ENCODE measurements around the gene AKR1B1. TPM values are rescaled to one million over a fixed set of nuclear protein-coding genes. Genes with fewer than 3 reads are reported as not detected.

The AKR1B1 gene
- total and polyA plus RNA-seq, 9 of the 15 experiments (the other 6 are each of a cell fraction or from before 2014, with no cell fraction given), result 2.0 to 10.6 (median 6.2) TPM

DNA sequence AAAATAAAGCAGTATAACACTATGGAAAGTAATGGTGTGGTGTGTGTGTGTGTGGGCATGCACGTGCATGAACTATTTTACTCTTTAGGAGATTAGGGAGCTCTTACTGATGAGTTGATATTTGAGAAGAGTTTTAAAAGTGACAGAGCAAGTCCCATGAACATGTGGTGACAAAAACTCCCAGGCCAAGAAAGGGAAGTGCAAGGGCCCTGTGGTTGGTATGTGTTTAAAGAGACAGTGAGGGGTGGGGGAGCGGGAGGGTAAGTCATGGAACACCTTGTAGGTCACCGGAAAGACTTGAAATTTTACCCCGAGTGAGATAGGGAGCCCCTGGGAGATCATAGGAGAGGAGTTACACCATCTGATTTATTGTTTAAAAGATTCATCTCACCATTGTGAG is 63.3 kb downstream of the AKR1B1 start:
- BruUV-seq (replicated peaks), result no TSS peak
- TF ChIP-seq RBM25 (IDR thresholded peaks at IDR 0.05; ENCODE audit: low read depth, low read length, severe bottlenecking) (peak; percentile 55), SPI1 (IDR thresholded peaks at IDR 0.05; ENCODE audit: borderline replicate concordance, low read depth, low read length) (0 out of 2 replicates have a peak, but pooled peaks have one; percentile 39), RBM39 (optimal IDR thresholded peaks at IDR 0.05; ENCODE audit: low read depth, low read length) (no peak), GTF2A2 (tag; IDR thresholded peaks at IDR 0.05) (no peak)
- no peak overlapping the region for H3K4me2 ChIP-seq (ENCODE audit: insufficient read depth, low read length)
- no peak overlapping the region for H3K27ac ChIP-seq (ENCODE audit: extremely low read depth, low read depth, low read length)
- no peak overlapping the region for H3K9ac ChIP-seq (ENCODE audit: insufficient read depth in 1 of 2, low read depth in 2 of 2, low read length in 2 of 2)
- H3K79me2 ChIP-seq (ENCODE audit: control insufficient read depth, insufficient read depth, low read length), result no peaks in the 10 kb centered on the region
- H3K9me3 ChIP-seq (replicated peaks; ENCODE audit: control insufficient read depth, insufficient read depth, low read depth, low read length), result no peaks in the 10 kb centered on the region
- no peak overlapping the region for H3K4me3 ChIP-seq
- no peaks in the 10 kb centered on the region for H3K4me1 ChIP-seq (replicated peaks in 1 of 2; ENCODE audit: control insufficient read depth in 2 of 2, insufficient read depth in 2 of 2, low read length in 2 of 2)
- peaks cover 7 to 30% of the 10 kb centered on the region in 2 experiments; a peak in 4 of 5 replicates for H3K27me3 ChIP-seq (ENCODE audit: control insufficient read depth in 2 of 2, insufficient read depth in 2 of 2, low read length in 2 of 2)
- ATAC-seq, result no peak
- ChIA-PET POLR2A (interaction anchor here (0.6 to 0.7 kb wide), 2 partner anchors 10 to 512 kb away, joined by 3 read pairs; no protein-coding TSS in a partner anchor), CTCF (ENCODE audit: low intra/inter-chr PET ratio) (no interaction called here)
- FAIRE-seq, result no peak
- no peak overlapping the region for H2AFZ ChIP-seq (ENCODE audit: low read depth, low read length)
- in situ Hi-C loops (cut with MboI), result no loop called here
- H4K20me1 ChIP-seq (replicated peaks; ENCODE audit: control insufficient read depth, insufficient read depth, low read length), result no peaks in the 10 kb centered on the region
- no peaks in the 10 kb centered on the region for H3K36me3 ChIP-seq (ENCODE audit: control insufficient read depth, insufficient read depth, low read length)
- intact Hi-C loops (cut with micrococcal nuclease), result no loop called here
- 0% methylated on average over 4 of the region's 4 CpGs for WGBS (ENCODE audit: insufficient coverage, low coverage, missing lambda C conversion rate)
- DNase-seq (ENCODE audit: extremely low read depth in 1 of 4, low spot score in 3 of 4), result no peak
- H3K9me1 ChIP-seq (ENCODE audit: control insufficient read depth, insufficient read depth, low read length), result no peaks in the 10 kb centered on the region

DNA sequence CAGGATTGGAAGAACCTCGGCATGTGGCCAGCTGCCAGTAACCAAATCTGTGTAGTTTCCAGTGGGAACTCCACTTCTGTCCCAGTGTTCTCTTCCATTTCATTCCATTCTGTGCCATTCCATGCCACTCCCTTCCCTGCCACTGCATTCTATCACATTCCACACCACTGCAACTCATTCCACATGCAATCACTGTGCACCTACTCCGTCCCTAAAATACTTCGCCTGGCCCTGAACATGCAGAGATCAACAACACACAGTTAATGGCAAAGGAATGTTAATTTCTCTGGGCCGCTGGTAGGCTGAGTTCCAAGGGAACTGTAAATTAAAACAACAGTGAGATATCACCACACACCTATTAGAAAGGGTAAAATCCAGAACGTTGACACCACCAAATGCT is 64.8 kb downstream of the AKR1B1 start:
- H3K4me2 ChIP-seq (ENCODE audit: insufficient read depth, low read length), result no peak overlapping the region
- H3K9me1 ChIP-seq (ENCODE audit: control insufficient read depth, insufficient read depth, low read length), result no peaks in the 10 kb centered on the region
- no peak overlapping the region for H3K4me3 ChIP-seq
- 0% methylated on average over 5 of the region's 5 CpGs for whole genome bisulfite sequencing (ENCODE audit: insufficient coverage, low coverage, missing lambda C conversion rate)
- in situ Hi-C loops (cut with MboI), result no loop called here
- H2AFZ ChIP-seq (ENCODE audit: low read depth, low read length), result no peak overlapping the region
- BruUV-seq (replicated peaks), result no TSS peak
- DNase-seq (ENCODE audit: extremely low read depth in 1 of 4, low spot score in 3 of 4) (no peak), ATAC-seq (no peak), FAIRE-seq (no peak)
- no peak overlapping the region for H3K9ac ChIP-seq (ENCODE audit: insufficient read depth in 1 of 2, low read depth in 2 of 2, low read length in 2 of 2)
- H3K36me3 ChIP-seq (ENCODE audit: control insufficient read depth, insufficient read depth, low read length), result no peaks in the 10 kb centered on the region
- H4K20me1 ChIP-seq (replicated peaks; ENCODE audit: control insufficient read depth, insufficient read depth, low read length), result no peaks in the 10 kb centered on the region
- H3K27ac ChIP-seq (ENCODE audit: extremely low read depth, low read depth, low read length), result no peak overlapping the region
- peaks cover 7 to 25% of the 10 kb centered on the region in 2 experiments; a peak in 4 of 5 replicates for H3K27me3 ChIP-seq (ENCODE audit: control insufficient read depth in 2 of 2, insufficient read depth in 2 of 2, low read length in 2 of 2)
- intact Hi-C loops (cut with micrococcal nuclease), result no loop called here
- no peaks in the 10 kb centered on the region for H3K4me1 ChIP-seq (replicated peaks in 1 of 2; ENCODE audit: control insufficient read depth in 2 of 2, insufficient read depth in 2 of 2, low read length in 2 of 2)
- ChIA-PET CTCF (ENCODE audit: low intra/inter-chr PET ratio) (no interaction called here), POLR2A (no interaction called here)
- no peaks in the 10 kb centered on the region for H3K9me3 ChIP-seq (replicated peaks; ENCODE audit: control insufficient read depth, insufficient read depth, low read depth, low read length)
- no peak for TF ChIP-seq ZNF232 (CRISPR knock-in tag; IDR thresholded peaks at IDR 0.05)
- no peak for TF ChIP-seq NFIC (IDR thresholded peaks at IDR 0.05)
- TF ChIP-seq CREBBP (IDR thresholded peaks at IDR 0.05; ENCODE audit: low read depth, low read length), result no peak
- no peaks in the 10 kb centered on the region for H3K79me2 ChIP-seq (ENCODE audit: control insufficient read depth, insufficient read depth, low read length)

Other genes with a start within 250 kb of the AKR1B1 start
- gene SLC35B4, start 142.2 kb downstream of the AKR1B1 start, total RNA-seq (2014; rRNA removed), result 12.1 and 20.9 TPM in 2 replicates
- 17.6 and 20.0 TPM in 2 replicates for gene SLC35B4, start 142.2 kb downstream of the AKR1B1 start, total RNA-seq (2014; rRNA removed; fragmentation: Illumina TruSeq; extraction: Trizol)
- gene SLC35B4, start 142.2 kb downstream of the AKR1B1 start, total RNA-seq (2015; rRNA removed; fragmentation: Illumina TruSeq; extraction: Trizol), result 21.2 and 22.4 TPM in 2 replicates
- 28.0 and 28.2 TPM in 2 replicates for gene SLC35B4, start 142.2 kb downstream of the AKR1B1 start, total RNA-seq (2021)
- 29.9 and 34.9 TPM in 2 replicates for gene SLC35B4, start 142.2 kb downstream of the AKR1B1 start, polyA plus RNA-seq (2011; rRNA removed)
- gene SLC35B4, start 142.2 kb downstream of the AKR1B1 start, polyA plus RNA-seq (2014; fragmentation: Illumina TruSeq; extraction: Trizol), result 18.1 and 20.4 TPM in 2 replicates
- gene SLC35B4, start 142.2 kb downstream of the AKR1B1 start, polyA plus RNA-seq (2014; fragmentation: Nextera tagmentation; extraction: Ambion mirVana), result 1 to 10 TPM; 6.1 to 7.0 TPM
- 10.0 and 20.4 TPM in 2 replicates for gene SLC35B4, start 142.2 kb downstream of the AKR1B1 start, polyA plus RNA-seq (2014; rRNA removed)
- gene AKR1B10, start 68.5 kb upstream of the AKR1B1 start, total RNA-seq (2014; rRNA removed), result not detected in 2 replicates
- gene AKR1B10, start 68.5 kb upstream of the AKR1B1 start, total RNA-seq (2014; rRNA removed; fragmentation: Illumina TruSeq; extraction: Trizol), result not detected in 2 replicates
- gene AKR1B10, start 68.5 kb upstream of the AKR1B1 start, total RNA-seq (2015; rRNA removed; fragmentation: Illumina TruSeq; extraction: Trizol), result not detected in 2 replicates
- not detected in 2 replicates for gene AKR1B10, start 68.5 kb upstream of the AKR1B1 start, total RNA-seq (2021)
- gene AKR1B10, start 68.5 kb upstream of the AKR1B1 start, polyA plus RNA-seq (2011; rRNA removed), result not detected in 2 replicates
- not detected in 2 replicates for gene AKR1B10, start 68.5 kb upstream of the AKR1B1 start, polyA plus RNA-seq (2014; fragmentation: Illumina TruSeq; extraction: Trizol)
- gene AKR1B10, start 68.5 kb upstream of the AKR1B1 start, polyA plus RNA-seq (2014; fragmentation: Nextera tagmentation; extraction: Ambion mirVana), result not detected
- not detected in 2 replicates for gene AKR1B10, start 68.5 kb upstream of the AKR1B1 start, polyA plus RNA-seq (2014; rRNA removed)
- not detected in 2 replicates for gene AKR1B15, start 90.0 kb upstream of the AKR1B1 start, total RNA-seq (2014; rRNA removed)
- gene AKR1B15, start 90.0 kb upstream of the AKR1B1 start, total RNA-seq (2014; rRNA removed; fragmentation: Illumina TruSeq; extraction: Trizol), result not detected in 2 replicates
- not detected in 2 replicates for gene AKR1B15, start 90.0 kb upstream of the AKR1B1 start, total RNA-seq (2015; rRNA removed; fragmentation: Illumina TruSeq; extraction: Trizol)
- not detected in 2 replicates for gene AKR1B15, start 90.0 kb upstream of the AKR1B1 start, total RNA-seq (2021)
- gene AKR1B15, start 90.0 kb upstream of the AKR1B1 start, polyA plus RNA-seq (2011; rRNA removed), result not detected in 2 replicates
- gene AKR1B15, start 90.0 kb upstream of the AKR1B1 start, polyA plus RNA-seq (2014; fragmentation: Illumina TruSeq; extraction: Trizol), result not detected in 2 replicates
- not detected for gene AKR1B15, start 90.0 kb upstream of the AKR1B1 start, polyA plus RNA-seq (2014; fragmentation: Nextera tagmentation; extraction: Ambion mirVana)
- gene AKR1B15, start 90.0 kb upstream of the AKR1B1 start, polyA plus RNA-seq (2014; rRNA removed), result not detected in 2 replicates
- 16.2 and 17.1 TPM in 2 replicates for gene BPGM, start 187.8 kb upstream of the AKR1B1 start, total RNA-seq (2014; rRNA removed)
- 21.2 and 22.3 TPM in 2 replicates for gene BPGM, start 187.8 kb upstream of the AKR1B1 start, total RNA-seq (2014; rRNA removed; fragmentation: Illumina TruSeq; extraction: Trizol)
- 16.3 and 17.7 TPM in 2 replicates for gene BPGM, start 187.8 kb upstream of the AKR1B1 start, total RNA-seq (2015; rRNA removed; fragmentation: Illumina TruSeq; extraction: Trizol)
- gene BPGM, start 187.8 kb upstream of the AKR1B1 start, total RNA-seq (2021), result 14.1 and 15.7 TPM in 2 replicates
- 18.0 and 24.1 TPM in 2 replicates for gene BPGM, start 187.8 kb upstream of the AKR1B1 start, polyA plus RNA-seq (2011; rRNA removed)
- 23.3 and 25.3 TPM in 2 replicates for gene BPGM, start 187.8 kb upstream of the AKR1B1 start, polyA plus RNA-seq (2014; fragmentation: Illumina TruSeq; extraction: Trizol)
- gene BPGM, start 187.8 kb upstream of the AKR1B1 start, polyA plus RNA-seq (2014; fragmentation: Nextera tagmentation; extraction: Ambion mirVana), result 10 to 100 TPM; 33.0 to 46.1 TPM
- gene BPGM, start 187.8 kb upstream of the AKR1B1 start, polyA plus RNA-seq (2014; rRNA removed), result 17.0 and 20.3 TPM in 2 replicates